Hematopoietic multipotent progenitor cell treated with erythropoietin and hydrocortisone succinate and interleukin-3 and kit ligand, for 15 days (in vitro differentiated cells): ENCODE measurements around the gene NUFIP1.
"Not testable (repeated sequence)": the region's sequence is repeated elsewhere in the genome, so short reads cannot be mapped to it uniquely, and the experiment has no call there.

Experiments used
- DNase-seq: peaks from one replicate; pipeline ENCODE4 v3.0.0-alpha.2; 2015; ENCODE audit warnings: low spot score

NUFIP1 gene

GRCh38 chr13:44969551-44970484 lies 19.5 kb downstream of the NUFIP1 start:
- DNase-seq: peak; percentile 45

GRCh38 chr13:44968434-44968815 lies 20.8 kb downstream of the NUFIP1 start:
- DNase-seq: no peak

GRCh38 chr13:44967704-44968433 lies 21.4 kb downstream of the NUFIP1 start:
- DNase-seq: no peak

- no peak for DNase-seq
These were observed 27.3 kb downstream of the NUFIP1 start for GRCh38 chr13:44961997-44962396.

- DNase-seq: no peak
These were observed 33.9 kb downstream of the NUFIP1 start for GRCh38 chr13:44955406-44955805.

GRCh38 chr13:44954224-44954623 lies 35.0 kb downstream of the NUFIP1 start:
- no peak for DNase-seq

GRCh38 chr13:44952671-44953070 lies 36.6 kb downstream of the NUFIP1 start:
- no peak for DNase-seq

GRCh38 chr13:44951184-44951583 lies 38.1 kb downstream of the NUFIP1 start:
- no peak for DNase-seq

- DNase-seq: not testable (repeated sequence)
These were observed 45.9 kb downstream of the NUFIP1 start for GRCh38 chr13:44943411-44943810.

GRCh38 chr13:44938854-44939253 lies 50.4 kb downstream of the NUFIP1 start:
- no peak for DNase-seq

- DNase-seq: no peak
These were observed 53.0 kb downstream of the NUFIP1 start for GRCh38 chr13:44936246-44936645.

GRCh38 chr13:44934724-44935123 lies 54.5 kb downstream of the NUFIP1 start:
- DNase-seq: no peak

GRCh38 chr13:44932850-44933251 lies 56.4 kb downstream of the NUFIP1 start:
- no peak for DNase-seq

- DNase-seq: no peak
These were observed 57.0 kb downstream of the NUFIP1 start for GRCh38 chr13:44932171-44932849.

GRCh38 chr13:44930963-44931623 lies 58.2 kb downstream of the NUFIP1 start:
- DNase-seq: no peak

GRCh38 chr13:44930280-44930679 lies 59.0 kb downstream of the NUFIP1 start:
- no peak for DNase-seq

GRCh38 chr13:44929692-44930091 lies 59.6 kb downstream of the NUFIP1 start:
- DNase-seq: no peak

GRCh38 chr13:44927968-44928367 lies 61.3 kb downstream of the NUFIP1 start:
- DNase-seq: no peak

- no peak for DNase-seq
These were observed 67.1 kb downstream of the NUFIP1 start for GRCh38 chr13:44921931-44922758.

- no peak for DNase-seq
These were observed 67.9 kb downstream of the NUFIP1 start for GRCh38 chr13:44921246-44921877.

GRCh38 chr13:44920013-44920412 lies 69.3 kb downstream of the NUFIP1 start:
- DNase-seq: no peak
